ENCODE results near the gene PRSS36.
"Not testable (repeated sequence)": the region's sequence is repeated elsewhere in the genome, so short reads cannot be mapped to it uniquely, and the experiment has no call there.

Gene PRSS36

DNA sequence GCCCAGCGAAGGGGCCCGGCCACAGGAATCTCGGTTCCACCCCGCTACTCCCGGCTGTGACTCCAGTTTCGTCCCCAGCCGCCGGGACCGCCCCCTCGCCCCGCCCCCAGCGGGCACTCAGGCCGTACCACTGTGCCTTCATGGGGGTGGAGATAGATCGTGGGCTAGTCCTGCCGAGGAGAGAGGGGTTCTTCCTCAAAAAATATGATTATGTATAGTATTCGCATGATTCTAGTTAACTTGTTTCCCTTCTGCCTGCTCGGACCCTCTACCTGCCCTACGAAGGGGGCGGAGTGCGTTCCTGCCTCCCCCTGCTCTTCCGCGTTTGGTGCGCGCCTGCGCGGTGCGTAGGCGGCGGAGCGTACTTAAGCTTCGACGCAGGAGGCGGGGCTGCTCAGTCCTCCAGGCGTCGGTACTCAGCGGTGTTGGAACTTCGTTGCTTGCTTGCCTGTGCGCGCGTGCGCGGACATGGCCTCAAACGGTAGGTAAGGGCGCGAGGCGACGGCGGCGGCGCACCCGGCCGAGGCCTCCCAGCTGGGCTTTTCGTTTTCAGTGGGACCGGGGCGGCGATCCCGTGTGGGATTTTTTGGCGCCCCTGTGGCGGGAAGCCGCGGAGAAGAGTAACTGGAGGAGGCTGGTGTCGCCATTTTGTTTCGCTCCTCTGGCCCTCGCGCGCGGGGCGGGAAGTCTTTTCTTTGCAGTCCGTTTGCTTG, 30.0 kb upstream of the PRSS36 start, which contains the start of gene FUS:
Gene FUS, plus strand, starts transcription at position 393 of the 713 bp plus-strand sequence. Its CDS starts 76 bp downstream, at position 469.
- peaks cover 52 to 66% (median 59%) of the 10 kb centered on the region in 10 experiments for H3K4me1 ChIP-seq
- H4K20me1 ChIP-seq, result peaks cover 43 to 63% (median 49%) of the 10 kb centered on the region in 11 experiments
- peak within 1 kb of the TSS; percentile 88 to 98 (median 95) for H3K4me2 ChIP-seq
- H3K27ac ChIP-seq, result peak within 1 kb of the TSS; percentile 94 to 99 (median 98)
- no peaks in the 10 kb centered on the region for H3K9me3 ChIP-seq (replicated peaks in 1 of 11)
- H3K27me3 ChIP-seq, result no peaks in the 10 kb centered on the region
- H3K36me3 ChIP-seq, result peaks cover 36 to 42% (median 42%) of the 10 kb centered on the region in 11 experiments
- peak within 1 kb of the TSS; percentile 96 to 99 (median 98) for H3K9ac ChIP-seq
- peak within 1 kb of the TSS; percentile 71 to 97 (median 90) for H3K4me3 ChIP-seq
- no peak for TF ChIP-seq Cebpa-rat (IDR thresholded peaks at IDR 0.05)

DNA sequence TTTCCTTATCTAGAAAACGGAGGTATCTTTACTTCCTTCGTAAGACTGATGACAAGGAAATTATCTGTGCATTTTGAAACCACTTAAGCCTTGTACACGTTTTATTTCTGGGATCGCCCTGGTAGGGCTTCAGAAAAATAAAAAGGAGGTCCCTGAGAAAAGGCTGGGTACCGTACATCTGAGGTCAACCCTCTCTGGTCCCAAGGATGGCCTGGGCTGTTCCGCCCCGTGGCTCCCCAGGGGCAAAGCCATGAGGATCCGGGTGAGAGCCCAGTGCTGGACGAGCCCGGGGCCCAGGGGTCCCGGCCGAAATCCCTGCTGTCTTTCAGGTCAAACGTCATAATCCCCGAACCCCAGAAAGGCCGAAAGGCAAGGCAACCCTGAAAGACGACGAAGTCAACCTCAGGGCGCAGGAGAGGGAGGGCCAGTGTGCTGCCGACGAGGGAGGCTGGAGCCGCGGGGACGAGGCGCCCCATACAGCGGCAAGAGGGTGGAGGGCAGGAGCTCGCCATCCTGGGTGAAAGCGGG, 29.4 kb upstream of the PRSS36 start:
- TF ChIP-seq Cebpa-rat (IDR thresholded peaks at IDR 0.05), result no peak
- Histone ChIP-seq H3K27me3 (no peaks in the 10 kb centered on the region), H4K20me1 (peaks cover 37 to 57% (median 43%) of the 10 kb centered on the region in 11 experiments), H3K4me3 (peak overlapping the region; percentile 71 to 97 (median 90)), H3K36me3 (peaks cover 29 to 36% (median 35%) of the 10 kb centered on the region in 11 experiments), H3K4me2 (peak overlapping the region; percentile 88 to 98 (median 95)), H3K9me3 (replicated peaks in 1 of 11) (no peaks in the 10 kb centered on the region), H3K27ac (peak overlapping the region; percentile 94 to 99 (median 98)), H3K4me1 (peaks cover 52 to 62% (median 54%) of the 10 kb centered on the region in 10 experiments), H3K9ac (peak overlapping the region; percentile 96 to 99 (median 98))

DNA sequence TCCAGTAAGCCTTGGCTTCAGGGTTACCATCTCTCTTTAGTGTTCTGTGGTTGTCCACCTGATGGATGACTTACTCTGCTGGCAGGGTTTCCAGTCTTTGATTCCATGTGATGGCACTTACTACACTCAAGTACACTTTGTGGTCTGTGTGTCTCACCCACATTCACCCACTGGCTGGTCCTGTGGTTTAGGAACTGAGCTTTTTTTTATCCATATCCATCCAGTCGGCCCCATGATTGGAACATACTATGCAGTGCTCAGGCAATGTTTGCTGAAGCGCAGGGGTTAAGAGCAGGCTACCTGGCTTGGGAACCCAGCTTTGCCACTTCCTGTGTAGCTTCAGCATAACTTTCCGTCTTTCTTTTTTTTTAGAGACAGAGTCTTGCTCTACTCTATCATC, 27.3 kb upstream of the PRSS36 start:
- Histone ChIP-seq H3K9me3 (replicated peaks in 1 of 11) (no peaks in the 10 kb centered on the region), H3K9ac (no peak overlapping the region), H3K4me1 (peaks cover 30 to 43% (median 34%) of the 10 kb centered on the region in 10 experiments), H3K36me3 (peaks cover 8 to 15% (median 14%) of the 10 kb centered on the region in 11 experiments), H3K4me3 (no peak overlapping the region), H3K27ac (no peak overlapping the region), H3K27me3 (no peaks in the 10 kb centered on the region), H3K4me2 (peak overlapping the region; percentile 29 to 82 (median 61)), H4K20me1 (peaks cover 15 to 36% (median 22%) of the 10 kb centered on the region in 11 experiments)
- no peak for TF ChIP-seq Cebpa-rat (IDR thresholded peaks at IDR 0.05)

DNA sequence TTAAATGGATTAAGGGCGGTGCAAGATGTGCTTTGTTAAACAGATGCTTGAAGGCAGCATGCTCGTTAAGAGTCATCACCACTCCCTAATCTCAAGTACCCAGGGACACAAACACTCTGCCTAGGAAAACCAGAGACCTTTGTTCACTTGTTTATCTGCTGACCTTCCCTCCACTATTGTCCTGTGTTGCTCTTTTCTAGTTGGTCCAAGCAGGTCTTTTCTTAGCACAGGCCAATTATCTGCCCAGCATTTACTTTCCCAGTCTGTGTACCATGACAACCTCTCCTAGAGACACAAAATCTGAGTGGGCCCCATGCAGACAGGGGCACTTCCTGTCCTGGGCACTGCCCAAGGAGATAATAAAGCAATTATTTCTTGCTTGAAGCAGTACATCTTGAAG, 20.2 kb upstream of the PRSS36 start:
- not testable (repeated sequence) for H3K36me3 ChIP-seq; H3K4me3 ChIP-seq; H3K27me3 ChIP-seq; H3K27ac ChIP-seq; H4K20me1 ChIP-seq; H3K4me2 ChIP-seq; H3K4me1 ChIP-seq; H3K9ac ChIP-seq; H3K9me3 ChIP-seq (replicated peaks in 1 of 11)

DNA sequence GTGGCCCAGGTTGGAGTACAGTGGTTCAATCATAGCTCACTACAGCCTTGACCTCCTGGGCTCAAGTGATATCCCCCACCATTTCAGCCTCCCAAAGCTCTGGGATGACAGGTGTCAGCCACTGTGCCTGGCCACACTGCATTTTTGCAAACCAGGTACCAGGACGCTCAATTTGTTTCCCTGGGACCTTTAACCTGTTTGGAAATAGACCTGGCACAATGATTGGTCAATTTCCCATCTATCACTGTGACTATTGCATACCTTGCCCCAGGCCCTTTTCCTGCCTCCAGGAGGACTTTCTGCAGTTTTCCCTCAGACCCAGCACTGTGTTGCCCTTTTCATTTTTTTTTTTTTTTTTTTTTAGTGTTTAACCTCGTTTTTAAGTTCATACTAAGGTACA, 19.0 kb upstream of the PRSS36 start:
- Histone ChIP-seq H3K9me3 (replicated peaks in 1 of 11) (no peaks in the 10 kb centered on the region), H3K9ac (no peak overlapping the region), H3K4me2 (no peak overlapping the region), H3K36me3 (no peaks in the 10 kb centered on the region), H3K27ac (no peak overlapping the region), H3K4me3 (no peak overlapping the region), H3K4me1 (no peaks in the 10 kb centered on the region), H4K20me1 (no peaks in the 10 kb centered on the region), H3K27me3 (no peaks in the 10 kb centered on the region)
- TF ChIP-seq Cebpa-rat (IDR thresholded peaks at IDR 0.05), result no peak

DNA sequence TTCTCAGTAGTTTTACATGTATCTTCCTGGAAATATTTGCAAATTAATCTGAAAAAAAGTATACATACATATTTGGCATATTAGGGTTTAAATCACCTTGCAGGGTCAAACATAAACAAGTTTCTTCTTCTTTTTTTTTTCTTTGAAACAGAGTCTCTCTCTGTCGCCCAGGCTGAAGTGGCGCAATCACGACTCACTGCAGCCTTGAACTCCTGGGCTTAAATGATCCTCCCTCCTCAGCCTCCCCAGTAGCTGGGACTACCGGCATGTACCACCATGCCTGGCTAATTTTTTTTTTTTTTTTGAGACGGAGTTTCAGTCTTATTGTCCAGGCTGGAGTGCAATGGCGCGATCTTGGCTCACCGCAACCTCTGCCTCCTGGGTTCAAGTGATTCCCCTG, 17.4 kb upstream of the PRSS36 start:
- no peak for TF ChIP-seq Cebpa-rat (IDR thresholded peaks at IDR 0.05)

DNA sequence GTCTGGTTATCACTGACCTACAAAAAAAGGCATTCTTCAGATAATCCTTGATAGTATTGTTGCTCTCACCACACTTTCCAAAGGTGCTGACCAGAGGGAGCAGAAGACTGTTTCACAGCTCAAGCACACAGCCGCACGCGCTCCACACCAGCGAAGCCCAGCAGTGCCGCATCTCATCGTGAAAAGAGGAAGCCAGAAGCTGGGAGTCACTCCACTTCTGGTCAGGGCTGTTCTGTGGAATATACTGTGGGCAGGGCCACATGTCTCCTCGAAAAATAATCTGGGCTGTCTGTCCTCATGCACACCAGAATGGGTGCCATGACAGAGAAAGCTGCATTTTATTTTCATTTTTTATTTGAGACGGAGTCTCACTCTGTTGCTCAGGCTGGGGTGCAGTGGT, 7.3 kb upstream of the PRSS36 start:
- TF ChIP-seq Cebpa-rat (IDR thresholded peaks at IDR 0.05), result no peak
- H3K4me3 ChIP-seq, result no peak overlapping the region
- H3K4me1 ChIP-seq, result peaks cover 0 to 21% (median 13%) of the 10 kb centered on the region in 10 experiments; a peak in 14 of 20 replicates
- peak overlapping the region in 9 of 11 experiments; percentile 3 to 83 (median 30); a peak in 13 of 22 replicates for H3K4me2 ChIP-seq
- no peaks in the 10 kb centered on the region for H3K9me3 ChIP-seq (replicated peaks in 1 of 11)
- H4K20me1 ChIP-seq, result no peaks in the 10 kb centered on the region
- H3K36me3 ChIP-seq, result no peaks in the 10 kb centered on the region
- H3K27ac ChIP-seq, result no peak overlapping the region
- H3K9ac ChIP-seq, result 0 out of 22 replicates have a peak overlapping the region, but pooled peaks of 1 of the 11 experiments have one; percentile 2
- H3K27me3 ChIP-seq, result no peaks in the 10 kb centered on the region

More for the DNA sequence above, 17.4 kb upstream of the PRSS36 start:
- no peak overlapping the region for H3K4me2 ChIP-seq
- H3K9me3 ChIP-seq (replicated peaks in 1 of 11), result no peaks in the 10 kb centered on the region
- no peaks in the 10 kb centered on the region for H3K36me3 ChIP-seq
- no peaks in the 10 kb centered on the region for H4K20me1 ChIP-seq
- no peaks in the 10 kb centered on the region for H3K4me1 ChIP-seq
- H3K9ac ChIP-seq, result no peak overlapping the region
- H3K27me3 ChIP-seq, result no peaks in the 10 kb centered on the region
- H3K4me3 ChIP-seq, result no peak overlapping the region
- H3K27ac ChIP-seq, result no peak overlapping the region

DNA sequence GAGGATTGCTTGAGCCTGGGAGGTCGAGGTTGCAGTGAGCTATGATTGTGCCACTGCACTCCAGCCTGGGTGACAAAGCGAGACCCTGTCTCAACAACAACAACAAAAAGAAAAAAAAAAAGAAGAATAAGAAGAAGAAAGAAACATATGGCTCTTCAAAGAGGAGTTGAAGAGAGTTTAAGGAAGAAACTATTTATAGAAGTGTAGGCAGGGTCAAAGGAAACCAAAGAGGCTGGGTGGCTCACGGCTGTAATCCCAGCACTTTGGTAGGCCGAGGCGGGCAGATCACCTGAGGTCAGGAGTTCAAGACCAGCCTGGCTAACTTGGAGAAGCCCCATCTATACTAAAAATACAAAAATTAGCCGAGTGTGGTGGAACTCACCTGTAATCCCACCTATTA, 1.1 kb upstream of the PRSS36 start:
- H3K36me3 ChIP-seq; H3K9me3 ChIP-seq (replicated peaks in 1 of 11); H4K20me1 ChIP-seq; H3K27me3 ChIP-seq; H3K4me3 ChIP-seq: not testable (repeated sequence)
- Histone ChIP-seq H3K9ac (peak overlapping the region in 1 of 11 experiments; percentile 28; a peak in 4 of 22 replicates), H3K4me1 (peaks cover 25 to 49% (median 33%) of the 10 kb centered on the region in 10 experiments), H3K27ac (peak overlapping the region in 4 of 11 experiments; percentile 15 to 77 (median 70); a peak in 5 of 22 replicates), H3K4me2 (peak overlapping the region; percentile 48 to 94 (median 72); a peak in 21 of 22 replicates)

DNA sequence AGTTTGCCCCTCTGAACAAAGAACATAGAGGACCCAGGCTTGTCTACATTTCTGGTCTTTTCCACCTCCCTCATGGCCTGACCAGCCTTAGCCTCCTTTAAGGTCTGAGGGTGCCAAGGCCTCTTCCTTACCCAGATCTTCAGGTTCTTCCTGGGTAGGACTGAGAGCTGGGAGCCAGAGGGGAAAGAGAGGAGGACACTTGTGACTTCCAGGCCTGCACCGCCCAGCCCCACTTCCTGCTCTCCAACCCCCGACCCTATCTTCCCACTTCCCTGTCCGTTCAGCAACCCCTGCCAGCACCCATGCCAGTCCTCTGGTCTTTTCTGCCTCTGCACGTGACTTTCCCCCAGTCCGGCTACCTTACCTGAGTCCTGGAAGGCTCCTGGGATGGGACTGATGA, 534 bp downstream of the PRSS36 start:
- Histone ChIP-seq H3K4me1 (peaks cover 25 to 49% (median 33%) of the 10 kb centered on the region in 10 experiments), H3K27me3 (no peaks in the 10 kb centered on the region), H3K36me3 (no peaks in the 10 kb centered on the region), H3K27ac (peak overlapping the region; percentile 18 to 77 (median 57); a peak in 20 of 22 replicates), H3K4me2 (peak overlapping the region; percentile 48 to 94 (median 72)), H3K4me3 (peak overlapping the region in 6 of 10 experiments; percentile 1 to 42 (median 27); a peak in 10 of 20 replicates), H3K9ac (peak overlapping the region in 10 of 11 experiments; percentile 12 to 75 (median 54); a peak in 13 of 22 replicates), H4K20me1 (no peaks in the 10 kb centered on the region), H3K9me3 (replicated peaks in 1 of 11) (no peaks in the 10 kb centered on the region)
- TF ChIP-seq Cebpa-rat (IDR thresholded peaks at IDR 0.05), result no peak
